SU-DHL-6 (cell line): ENCODE measurements around the gene EXO5.
A peak's percentile ranks its signal among the peaks of the same experiment; 100 is the strongest.

Experiments used
- H2AFZ ChIP-seq: fragments of 200-600 bp; sonication (generic); 2 replicates; pipeline ENCODE4 v1.6.1; 2014; ENCODE audit warnings: low read depth, mild to moderate bottlenecking, moderate library complexity, mixed read lengths, antibody characterized with exemption, low read length; ENCODE audit not compliant: severe bottlenecking
- H3F3A ChIP-seq: fragments of 200-600 bp; shearing (Covaris generic); 2 replicates; pipeline ENCODE4 v1.6.0; 2016; ENCODE audit warnings: antibody characterized with exemption, mild to moderate bottlenecking; ENCODE audit not compliant: insufficient read depth
- H3K27ac ChIP-seq: fragments of 200-600 bp; sonication (generic); 2 replicates; pipeline ENCODE4 v1.5.1; 2016; ENCODE audit warnings: low read depth, mild to moderate bottlenecking, low read length, moderate library complexity, mixed read lengths
- H3K27me3 ChIP-seq: fragments of 200-600 bp; sonication (generic), shearing (Covaris generic); 2 replicates; pipeline ENCODE4 v1.6.0; 2014; ENCODE audit warnings: mild to moderate bottlenecking, low read length
- H3K36me3 ChIP-seq: fragments of 200-600 bp; sonication (generic); 2 replicates; pipeline ENCODE4 v1.6.1; 2014; ENCODE audit warnings: mild to moderate bottlenecking, low read length, mixed read lengths
- H3K4me2 ChIP-seq: fragments of 300-600, 200-600 bp; shearing (Covaris generic), sonication (generic); 2 replicates; pipeline ENCODE4 v1.6.0; 2014; ENCODE audit warnings: low read length, low read depth, mild to moderate bottlenecking; ENCODE audit not compliant: poor library complexity, severe bottlenecking
- H3K4me3 ChIP-seq: fragments of 200-600 bp; sonication (generic); 2 replicates; pipeline ENCODE4 v1.5.1; 2014; ENCODE audit warnings: antibody characterized with exemption, low read length, mild to moderate bottlenecking, mixed read lengths; ENCODE audit not compliant: insufficient read depth, poor library complexity, severe bottlenecking
- H3K79me2 ChIP-seq: fragments of 200-600 bp; sonication (generic); 2 replicates; pipeline ENCODE4 v1.6.1; 2014; ENCODE audit warnings: mild to moderate bottlenecking, low read length, moderate library complexity; ENCODE audit not compliant: insufficient read depth
- H3K9ac ChIP-seq: fragments of 200-600 bp; sonication (generic); 2 replicates; pipeline ENCODE4 v1.7.0; 2014; ENCODE audit warnings: mild to moderate bottlenecking, low read length
- H3K9me2 ChIP-seq: fragments of 200-600 bp; sonication (generic); replicated peaks from 2 replicates; pipeline ENCODE4 v1.6.1; 2014; ENCODE audit warnings: low read length; ENCODE audit not compliant: insufficient read depth
- H3K9me3 ChIP-seq: fragments of 200-600 bp; sonication (generic); 2 replicates; pipeline ENCODE4 v1.6.1; 2014; ENCODE audit warnings: low read length, mixed read lengths; ENCODE audit not compliant: insufficient read depth
- H4K20me1 ChIP-seq: fragments of 200-600 bp; sonication (generic); 2 replicates; pipeline ENCODE4 v1.6.1; 2014; ENCODE audit warnings: low read depth, mild to moderate bottlenecking, antibody characterized with exemption, low read length, moderate library complexity, mixed read lengths
- EZH2phosphoT487 ChIP-seq: fragments of 200-600 bp; sonication (generic), shearing (Covaris generic); conservative IDR thresholded peaks from 2 replicates; pipeline ENCODE4 v1.6.1; 2018; ENCODE audit warnings: mild to moderate bottlenecking, antibody characterized with exemption, low read length, moderate library complexity, mixed read lengths
- TF ChIP-seq, protein P1 (sequence below): fragments of 200-600 bp; sonication (generic); IDR thresholded peaks from one replicate; pipeline ENCODE4 v1.5.1; 2017; ENCODE audit warnings: antibody characterized with exemption, mild to moderate bottlenecking, low read length, moderate library complexity; ENCODE audit not compliant: insufficient read depth, poor library complexity, severe bottlenecking

Gene EXO5

GRCh38 chr1:40531381-40532061, 23.0 kb downstream of the EXO5 start, which contains the start of gene ZNF684:
Gene ZNF684, plus strand, starts transcription at chr1:40531637. Its CDS starts 1,530 bp downstream, at chr1:40533167.
- peaks cover 5% of the 10 kb centered on the region; the same call in 1 of the 2 replicates for H3K79me2 ChIP-seq
- no peaks in the 10 kb centered on the region for H4K20me1 ChIP-seq
- peak within 1 kb of the TSS; percentile 74 for H3K9ac ChIP-seq
- H3K4me3 ChIP-seq, result peak within 1 kb of the TSS; percentile 80
- no peak for TF ChIP-seq EZH2phosphoT487
- TF ChIP-seq, protein P1, sequence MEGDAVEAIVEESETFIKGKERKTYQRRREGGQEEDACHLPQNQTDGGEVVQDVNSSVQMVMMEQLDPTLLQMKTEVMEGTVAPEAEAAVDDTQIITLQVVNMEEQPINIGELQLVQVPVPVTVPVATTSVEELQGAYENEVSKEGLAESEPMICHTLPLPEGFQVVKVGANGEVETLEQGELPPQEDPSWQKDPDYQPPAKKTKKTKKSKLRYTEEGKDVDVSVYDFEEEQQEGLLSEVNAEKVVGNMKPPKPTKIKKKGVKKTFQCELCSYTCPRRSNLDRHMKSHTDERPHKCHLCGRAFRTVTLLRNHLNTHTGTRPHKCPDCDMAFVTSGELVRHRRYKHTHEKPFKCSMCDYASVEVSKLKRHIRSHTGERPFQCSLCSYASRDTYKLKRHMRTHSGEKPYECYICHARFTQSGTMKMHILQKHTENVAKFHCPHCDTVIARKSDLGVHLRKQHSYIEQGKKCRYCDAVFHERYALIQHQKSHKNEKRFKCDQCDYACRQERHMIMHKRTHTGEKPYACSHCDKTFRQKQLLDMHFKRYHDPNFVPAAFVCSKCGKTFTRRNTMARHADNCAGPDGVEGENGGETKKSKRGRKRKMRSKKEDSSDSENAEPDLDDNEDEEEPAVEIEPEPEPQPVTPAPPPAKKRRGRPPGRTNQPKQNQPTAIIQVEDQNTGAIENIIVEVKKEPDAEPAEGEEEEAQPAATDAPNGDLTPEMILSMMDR, result no peak
- peak within 1 kb of the TSS; percentile 96 for H2AFZ ChIP-seq
- H3K4me2 ChIP-seq, result peak within 1 kb of the TSS; percentile 99
- no peaks in the 10 kb centered on the region for H3K9me3 ChIP-seq
- H3K27ac ChIP-seq, result peak within 1 kb of the TSS; percentile 49
- peaks cover 6% of the 10 kb centered on the region; the same call in 1 of the 2 replicates for H3K36me3 ChIP-seq
- H3K27me3 ChIP-seq, result no peaks in the 10 kb centered on the region
- no peaks in the 10 kb centered on the region; the same call in 1 of the 2 replicates for H3F3A ChIP-seq
- no peaks in the 10 kb centered on the region for H3K9me2 ChIP-seq

DNA sequence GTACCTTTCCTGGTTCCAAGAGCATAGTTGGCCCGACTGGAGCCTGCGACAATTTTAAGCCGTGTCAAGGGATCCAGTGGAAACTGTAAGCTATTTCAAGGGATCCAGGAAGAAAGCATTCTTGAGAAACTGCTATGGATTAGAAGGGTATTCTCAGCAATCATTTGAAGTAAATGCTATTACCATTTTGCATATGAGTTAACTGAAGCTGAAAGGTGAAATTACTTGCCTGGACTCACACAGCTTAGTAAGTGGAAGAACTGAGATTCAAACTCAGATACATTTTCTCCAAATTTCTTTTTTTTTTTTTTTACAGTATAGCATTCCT, 23.5 kb downstream of the EXO5 start:
- Histone ChIP-seq H3K27ac (peak overlapping the region; percentile 49), H4K20me1 (no peaks in the 10 kb centered on the region), H3K9ac (peak overlapping the region; percentile 74), H3F3A (no peaks in the 10 kb centered on the region; the same call in 1 of the 2 replicates), H2AFZ (peak overlapping the region; percentile 73), H3K9me3 (no peaks in the 10 kb centered on the region), H3K9me2 (no peaks in the 10 kb centered on the region), H3K79me2 (peaks cover 5% of the 10 kb centered on the region; the same call in 1 of the 2 replicates), H3K27me3 (no peaks in the 10 kb centered on the region), H3K36me3 (peaks cover 6% of the 10 kb centered on the region; the same call in 1 of the 2 replicates), H3K4me2 (peak overlapping the region; percentile 99), H3K4me3 (peak overlapping the region; percentile 80)
- no peak for TF ChIP-seq EZH2phosphoT487
- TF ChIP-seq, protein P1, result no peak

DNA sequence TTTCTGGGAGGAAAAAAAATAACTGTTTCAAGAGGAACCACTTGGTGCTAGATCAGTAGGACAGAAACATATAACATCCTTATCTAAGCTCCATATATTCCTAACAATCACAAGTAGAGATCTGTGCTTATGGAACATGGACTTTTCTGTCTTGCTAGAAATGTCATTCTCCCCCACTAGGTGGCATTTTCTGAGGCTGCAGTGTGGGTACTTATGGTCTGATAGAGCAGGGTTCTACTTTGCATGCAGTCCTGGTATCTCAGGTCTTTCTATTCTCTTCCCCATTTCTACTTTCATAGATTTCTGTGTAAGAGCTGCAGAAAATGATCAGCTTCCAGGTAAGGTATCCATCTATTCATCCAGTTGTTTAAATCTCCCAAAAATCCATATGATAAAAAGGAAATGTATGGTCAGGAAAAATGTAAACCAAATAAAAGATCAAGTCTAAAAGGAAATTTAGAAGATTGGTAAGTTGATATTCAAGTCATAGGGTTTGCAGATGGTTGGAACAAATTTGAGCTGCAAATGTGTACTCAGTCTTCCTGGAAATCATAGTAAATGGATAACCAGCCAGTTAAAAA, 24.4 kb downstream of the EXO5 start:
- H3K9ac ChIP-seq, result peak overlapping the region; percentile 74
- no peaks in the 10 kb centered on the region; the same call in 1 of the 2 replicates for H3F3A ChIP-seq
- H4K20me1 ChIP-seq, result no peaks in the 10 kb centered on the region
- peaks cover 6% of the 10 kb centered on the region; the same call in 1 of the 2 replicates for H3K36me3 ChIP-seq
- H3K79me2 ChIP-seq, result peaks cover 5% of the 10 kb centered on the region; the same call in 1 of the 2 replicates
- TF ChIP-seq, protein P1, result peak; percentile 71
- no peak for TF ChIP-seq EZH2phosphoT487
- no peaks in the 10 kb centered on the region for H3K9me3 ChIP-seq
- H3K27me3 ChIP-seq, result no peaks in the 10 kb centered on the region
- peak overlapping the region; percentile 49; the same call in 1 of the 2 replicates for H3K27ac ChIP-seq
- peak overlapping the region; percentile 80 for H3K4me3 ChIP-seq
- no peaks in the 10 kb centered on the region for H3K9me2 ChIP-seq
- H2AFZ ChIP-seq, result no peak overlapping the region
- peak overlapping the region; percentile 99 for H3K4me2 ChIP-seq
